ENCODE measurements around the gene ERC1.
"Not testable (repeated sequence)": the region's sequence is repeated elsewhere in the genome, so short reads cannot be mapped to it uniquely, and the experiment has no call there.

The ERC1 gene

DNA sequence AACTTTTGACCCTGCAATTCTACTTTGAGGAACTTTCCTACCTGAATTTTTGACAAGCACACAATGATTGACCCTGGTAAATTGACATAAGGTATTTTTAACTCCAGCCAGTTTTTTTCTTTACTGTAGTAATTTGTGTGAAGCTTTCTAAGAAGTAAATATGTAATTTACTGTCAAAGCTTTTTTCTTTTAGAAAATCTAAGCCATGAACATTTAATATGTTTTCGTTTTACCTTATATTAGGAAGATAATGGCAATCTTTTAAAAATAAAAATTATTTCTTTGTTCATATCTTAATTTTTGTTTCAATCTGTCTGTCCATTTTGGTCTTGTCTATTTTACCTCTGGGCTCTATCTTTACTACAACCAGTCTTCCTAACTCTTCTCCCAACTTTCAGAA is 323.5 kb downstream of the ERC1 start:
- no peak for DNase-seq (ENCODE audit: low read depth in 3 of 3, low spot score in 1 of 3)

- not testable (repeated sequence) for DNase-seq (ENCODE audit: low read depth in 3 of 3, low spot score in 1 of 3)
These were observed 326.0 kb downstream of the ERC1 start for GRCh38 chr12:1316991-1317390.

DNA sequence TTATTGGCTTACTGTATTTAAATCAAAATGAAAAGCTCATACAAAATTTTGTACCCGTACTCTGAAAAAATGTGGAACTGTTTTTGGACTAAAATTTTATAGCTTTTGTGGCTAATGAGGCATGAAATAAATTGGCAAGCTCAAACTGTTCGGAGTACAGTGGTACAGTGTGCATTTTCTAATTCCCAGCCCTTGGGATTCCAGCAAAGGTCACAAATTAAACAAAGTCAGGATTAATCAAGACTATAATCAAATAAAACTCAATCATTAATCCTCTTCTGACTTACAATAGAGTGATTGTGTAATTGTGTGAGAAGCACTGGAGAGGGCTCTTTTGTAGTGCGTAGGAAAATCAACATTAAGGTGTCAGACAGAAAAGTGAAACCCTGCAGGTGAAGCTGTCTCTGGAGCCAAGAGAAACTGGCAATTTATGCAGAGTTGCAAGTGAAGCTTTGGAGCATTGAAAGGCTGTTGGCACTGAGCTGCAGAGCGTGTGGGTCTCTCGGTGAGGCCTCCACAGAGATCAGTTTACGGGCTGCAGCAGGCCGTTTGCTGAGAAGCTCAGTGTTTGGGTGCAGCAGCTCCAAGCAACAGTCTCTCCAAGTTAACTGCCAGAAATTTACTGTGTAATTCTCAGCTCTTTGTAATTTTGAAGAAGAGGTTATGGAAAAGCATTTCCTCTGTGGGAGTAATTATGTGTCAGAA is 327.5 kb downstream of the ERC1 start:
- DNase-seq (ENCODE audit: low read depth in 3 of 3, low spot score in 1 of 3) = no peak

GRCh38 chr12:1319212-1319611 is 328.2 kb downstream of the ERC1 start:
- DNase-seq (ENCODE audit: low read depth in 3 of 3, low spot score in 1 of 3) = no peak

- DNase-seq (ENCODE audit: low read depth in 3 of 3, low spot score in 1 of 3) = no peak
These were observed 329.0 kb downstream of the ERC1 start for GRCh38 chr12:1320021-1320420.

DNA sequence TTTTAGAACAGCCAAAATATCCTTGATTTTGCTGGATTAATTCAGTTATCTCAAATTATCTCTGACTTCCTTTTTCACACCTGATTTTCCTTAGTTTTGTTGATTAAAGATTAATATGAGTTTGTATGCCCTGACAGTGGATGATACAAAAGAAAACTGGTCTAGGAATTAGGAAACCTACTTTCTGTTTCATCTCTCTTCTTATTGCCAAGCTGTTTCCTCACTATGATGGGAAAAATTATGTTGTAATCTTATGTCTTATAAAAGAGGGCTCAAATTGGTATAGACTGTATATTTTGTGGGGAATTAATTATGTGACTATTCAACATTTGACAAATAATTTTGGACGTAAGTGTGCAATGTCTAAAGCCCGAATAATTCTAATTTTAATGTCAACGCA is 331.8 kb downstream of the ERC1 start:
- no peak for DNase-seq (ENCODE audit: low read depth in 3 of 3, low spot score in 1 of 3)

DNA sequence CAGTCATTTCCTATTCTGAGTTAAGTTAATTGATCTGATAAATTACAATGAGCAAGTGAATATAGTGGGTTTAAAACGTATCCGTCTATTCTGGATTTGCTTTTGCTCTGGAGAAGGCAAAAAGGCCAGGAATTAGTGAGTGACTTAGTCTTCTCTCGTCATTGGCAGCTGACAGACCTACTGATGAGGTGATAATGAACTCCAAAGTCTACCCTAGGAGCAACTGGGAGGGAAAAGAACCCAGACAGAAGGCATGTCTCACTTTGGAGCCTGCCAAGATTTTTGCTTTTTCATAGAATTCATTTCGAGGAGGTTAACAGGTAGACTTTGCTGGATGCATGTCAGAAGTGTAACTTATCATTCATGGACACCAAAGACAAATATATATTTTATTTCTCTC is 333.1 kb downstream of the ERC1 start:
- DNase-seq (ENCODE audit: low read depth in 3 of 3, low spot score in 1 of 3) = no peak

GRCh38 chr12:1324910-1325309 is 333.9 kb downstream of the ERC1 start:
- DNase-seq (ENCODE audit: low read depth in 3 of 3, low spot score in 1 of 3) = no peak

- DNase-seq (ENCODE audit: low read depth in 3 of 3, low spot score in 1 of 3) = no peak
These were observed 334.6 kb downstream of the ERC1 start for GRCh38 chr12:1325666-1326065.

DNA sequence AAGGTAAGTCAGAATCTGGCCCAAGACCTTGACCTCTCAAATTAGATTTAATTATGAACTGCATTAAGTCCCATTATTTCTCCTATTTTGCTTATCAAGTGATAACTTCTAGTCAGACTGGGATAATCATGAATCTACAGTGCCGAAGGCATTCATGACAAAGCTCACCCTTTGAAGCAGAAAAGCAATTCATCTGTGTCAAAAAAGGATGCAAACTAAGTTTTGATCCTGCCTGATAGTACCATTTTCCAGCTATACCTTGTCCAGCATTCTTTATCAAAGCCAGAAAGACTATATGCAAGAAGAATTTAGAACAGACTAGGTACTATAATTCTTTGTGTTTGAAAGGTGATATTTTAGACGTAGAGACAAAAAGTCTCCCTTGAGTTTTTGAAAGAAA is 335.2 kb downstream of the ERC1 start:
- no peak for DNase-seq (ENCODE audit: low read depth in 3 of 3, low spot score in 1 of 3)

DNA sequence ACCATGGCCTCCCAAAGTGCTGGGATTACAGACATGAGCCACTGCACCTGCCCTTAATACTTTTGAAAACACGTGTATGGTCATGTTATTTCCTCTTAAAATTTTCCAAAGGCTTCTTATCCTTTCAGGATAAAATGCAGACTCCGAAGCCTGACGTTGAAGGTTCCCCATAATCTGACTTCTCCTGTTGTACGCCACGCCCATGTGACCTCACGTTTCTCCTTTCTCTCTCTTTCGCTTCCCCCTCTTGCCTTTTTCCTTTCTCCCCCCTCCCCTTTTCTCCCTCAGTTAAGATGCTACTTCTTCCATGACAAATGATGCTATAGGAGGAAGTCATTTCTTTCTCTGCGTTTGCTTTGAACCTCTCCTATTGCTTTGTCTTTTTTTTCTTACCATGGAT is 337.4 kb downstream of the ERC1 start:
- DNase-seq (ENCODE audit: low read depth in 3 of 3, low spot score in 1 of 3) = no peak

DNA sequence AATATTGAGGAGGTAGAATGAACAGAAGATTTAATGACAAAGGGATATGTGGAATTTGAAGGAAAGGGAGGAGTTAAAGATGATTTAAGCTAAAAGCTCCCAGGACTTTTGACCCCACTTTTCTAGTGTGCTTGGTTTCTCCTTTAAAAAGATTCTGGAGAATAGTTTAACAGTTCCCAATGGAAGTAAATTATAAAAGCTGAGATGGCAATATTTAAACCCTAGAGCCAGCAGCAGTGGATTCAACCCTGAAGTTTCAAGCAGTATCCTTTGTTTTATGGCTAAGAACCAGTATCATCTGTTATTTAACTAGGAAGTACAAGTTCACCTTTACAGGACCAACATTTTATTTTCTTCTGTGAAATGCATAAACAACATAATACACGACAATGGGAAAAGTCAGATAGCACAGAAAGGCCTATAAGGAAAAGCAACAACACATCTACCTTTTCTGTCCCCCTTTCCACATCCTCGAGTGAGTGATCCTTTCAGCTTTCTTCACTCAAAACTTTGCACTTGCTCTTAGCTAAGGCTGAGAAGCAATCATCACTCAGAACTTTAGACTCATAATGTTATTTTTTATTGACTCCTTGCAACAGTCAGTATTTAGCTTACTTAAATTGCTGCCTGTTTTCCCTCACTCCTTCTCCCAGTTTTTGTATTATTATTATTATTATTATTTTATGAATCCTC is 338.9 kb downstream of the ERC1 start:
- DNase-seq (ENCODE audit: low read depth in 3 of 3, low spot score in 1 of 3) = no peak

- DNase-seq (ENCODE audit: low read depth in 3 of 3, low spot score in 1 of 3) = no peak
These were observed 339.4 kb downstream of the ERC1 start for GRCh38 chr12:1330477-1330827.

GRCh38 chr12:1332327-1332726 is 341.3 kb downstream of the ERC1 start:
- DNase-seq (ENCODE audit: low read depth in 3 of 3, low spot score in 1 of 3) = no peak

GRCh38 chr12:1338483-1339177 is 347.6 kb downstream of the ERC1 start:
- DNase-seq (ENCODE audit: low read depth in 3 of 3, low spot score in 1 of 3) = no peak

DNA sequence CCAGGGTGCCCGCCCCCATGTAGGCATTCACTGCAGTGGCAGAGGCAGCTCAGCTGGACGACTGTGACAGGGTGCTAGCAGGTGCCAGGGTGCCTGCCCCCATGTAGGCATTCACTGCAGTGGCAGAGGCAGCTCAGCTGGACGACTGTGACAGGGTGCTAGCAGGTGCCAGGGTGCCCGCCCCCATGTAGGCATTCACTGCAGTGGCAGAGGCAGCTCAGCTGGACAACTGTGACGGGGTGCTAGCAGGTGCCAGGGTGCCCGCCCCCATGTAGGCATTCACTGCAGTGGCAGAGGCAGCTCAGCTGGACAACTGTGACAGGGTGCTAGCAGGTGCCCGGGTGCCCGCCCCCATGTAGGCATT is 348.1 kb downstream of the ERC1 start:
- DNase-seq (ENCODE audit: low read depth in 3 of 3, low spot score in 1 of 3) = not testable (repeated sequence)

DNA sequence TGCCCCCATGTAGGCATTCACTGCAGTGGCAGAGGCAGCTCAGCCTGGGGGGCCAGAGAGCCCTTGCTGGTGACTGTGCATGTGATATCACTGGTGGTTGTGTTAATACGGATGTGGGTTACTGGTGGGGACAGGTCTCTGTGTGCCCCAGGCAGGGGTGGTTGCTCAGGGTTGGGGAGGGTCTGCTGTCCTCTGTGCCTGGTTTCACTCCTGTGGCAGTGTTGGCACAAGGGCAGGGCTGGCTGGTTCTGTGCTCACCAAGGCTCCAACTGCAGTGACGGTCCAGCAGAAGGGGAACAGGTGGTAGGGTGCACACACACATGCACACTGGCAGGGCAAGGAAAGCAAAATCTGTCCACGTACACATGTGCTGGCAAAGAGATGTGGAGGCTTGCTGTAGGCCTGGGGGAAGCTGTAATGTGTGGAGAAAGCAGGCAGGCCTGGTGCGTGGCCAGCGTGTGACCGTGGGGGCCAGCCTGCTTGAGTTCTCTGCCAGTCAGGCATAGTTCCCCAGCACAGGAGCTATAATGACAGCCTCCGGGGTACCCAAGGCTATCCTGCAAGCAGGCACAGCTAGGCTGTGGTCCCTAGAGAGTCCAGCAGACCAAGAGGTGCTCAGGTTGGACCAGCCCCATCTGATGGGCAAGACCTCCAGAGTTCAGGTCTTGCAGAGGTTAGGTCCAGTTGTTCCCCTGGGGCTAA is 348.7 kb downstream of the ERC1 start:
- no peak for DNase-seq (ENCODE audit: low read depth in 3 of 3, low spot score in 1 of 3)

DNA sequence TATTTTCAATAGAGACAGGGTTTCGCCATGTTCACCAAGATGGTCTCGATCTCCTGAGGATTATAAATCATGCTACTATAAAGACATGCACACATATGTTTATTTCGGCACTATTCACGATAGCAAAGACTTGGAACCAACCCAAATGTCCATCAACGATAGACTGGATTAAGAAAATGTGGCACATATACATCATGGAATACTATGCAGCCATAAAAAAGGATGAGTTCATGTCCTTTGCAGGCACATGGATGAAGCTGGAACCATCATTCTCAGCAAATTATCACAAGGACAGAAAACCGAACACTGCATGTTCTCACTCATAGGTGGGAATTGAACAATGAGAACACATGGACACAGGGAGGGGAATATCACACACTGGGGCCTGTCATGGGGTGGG is 350.2 kb downstream of the ERC1 start:
- DNase-seq (ENCODE audit: low read depth in 3 of 3, low spot score in 1 of 3) = not testable (repeated sequence)

- DNase-seq (ENCODE audit: low read depth in 3 of 3, low spot score in 1 of 3) = no peak
These were observed 352.4 kb downstream of the ERC1 start for GRCh38 chr12:1343422-1343821.

DNA sequence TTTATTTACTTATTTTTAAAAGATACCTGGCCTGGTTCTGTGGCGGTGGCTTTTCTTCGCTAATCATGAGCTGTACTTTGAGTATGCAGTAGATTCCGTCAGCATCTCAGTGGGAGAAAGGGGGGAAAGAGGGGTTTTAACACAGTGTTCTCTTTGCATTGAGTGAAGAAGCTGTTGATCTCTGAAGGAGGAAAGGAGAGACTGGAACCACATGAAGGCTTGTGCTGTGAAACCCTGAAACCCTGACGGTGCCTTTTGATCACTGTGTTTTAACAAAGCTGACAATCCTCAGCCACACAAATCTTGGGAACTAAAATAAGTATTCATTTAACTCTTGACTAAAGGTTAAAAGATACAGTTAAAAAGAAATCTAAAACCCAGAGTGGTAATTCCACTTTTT is 353.2 kb downstream of the ERC1 start:
- DNase-seq (ENCODE audit: low read depth in 3 of 3, low spot score in 1 of 3) = no peak

- no peak for DNase-seq (ENCODE audit: low read depth in 3 of 3, low spot score in 1 of 3)
These were observed 355.1 kb downstream of the ERC1 start for GRCh38 chr12:1346126-1346525.

DNA sequence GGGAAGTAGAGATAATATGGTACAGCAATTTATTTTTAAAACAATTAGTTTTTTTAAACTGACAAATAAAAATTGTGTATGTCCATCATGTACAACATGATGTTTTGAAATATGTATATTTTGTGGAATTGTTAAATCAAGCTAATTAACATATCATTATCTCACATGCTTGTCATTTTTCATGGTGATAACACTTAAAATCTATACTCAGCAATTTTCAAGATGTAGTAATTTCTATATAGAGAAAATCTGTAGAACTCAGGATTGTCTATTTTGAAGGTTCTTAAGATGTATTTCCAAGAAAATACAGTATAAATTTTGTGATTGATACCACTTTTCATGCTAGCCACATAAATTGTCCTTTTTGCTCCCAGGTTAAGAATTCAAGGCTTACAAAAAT is 356.3 kb downstream of the ERC1 start:
- DNase-seq (ENCODE audit: low read depth in 3 of 3, low spot score in 1 of 3) = no peak
